Measurements from ENCODE around the gene NUB1.

NUB1 gene

DNA sequence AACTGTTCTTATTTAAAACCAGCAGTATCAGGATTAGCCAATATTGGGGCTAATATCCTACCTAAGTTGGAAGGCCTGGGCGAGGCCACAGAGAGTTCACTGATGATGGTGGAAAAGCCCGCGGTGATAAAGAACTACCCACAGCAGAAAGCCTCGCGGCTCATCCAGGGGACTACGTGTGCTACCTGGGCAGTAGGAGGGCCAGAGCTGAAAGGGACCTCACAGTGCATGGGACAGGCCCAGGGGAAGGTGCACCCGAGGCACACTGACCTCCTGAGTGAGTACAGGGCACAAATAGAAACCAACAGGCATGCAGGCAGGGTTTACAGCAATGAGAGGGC lies 66.9 kb downstream of the NUB1 start:
- DNase-seq, result no peak

DNA sequence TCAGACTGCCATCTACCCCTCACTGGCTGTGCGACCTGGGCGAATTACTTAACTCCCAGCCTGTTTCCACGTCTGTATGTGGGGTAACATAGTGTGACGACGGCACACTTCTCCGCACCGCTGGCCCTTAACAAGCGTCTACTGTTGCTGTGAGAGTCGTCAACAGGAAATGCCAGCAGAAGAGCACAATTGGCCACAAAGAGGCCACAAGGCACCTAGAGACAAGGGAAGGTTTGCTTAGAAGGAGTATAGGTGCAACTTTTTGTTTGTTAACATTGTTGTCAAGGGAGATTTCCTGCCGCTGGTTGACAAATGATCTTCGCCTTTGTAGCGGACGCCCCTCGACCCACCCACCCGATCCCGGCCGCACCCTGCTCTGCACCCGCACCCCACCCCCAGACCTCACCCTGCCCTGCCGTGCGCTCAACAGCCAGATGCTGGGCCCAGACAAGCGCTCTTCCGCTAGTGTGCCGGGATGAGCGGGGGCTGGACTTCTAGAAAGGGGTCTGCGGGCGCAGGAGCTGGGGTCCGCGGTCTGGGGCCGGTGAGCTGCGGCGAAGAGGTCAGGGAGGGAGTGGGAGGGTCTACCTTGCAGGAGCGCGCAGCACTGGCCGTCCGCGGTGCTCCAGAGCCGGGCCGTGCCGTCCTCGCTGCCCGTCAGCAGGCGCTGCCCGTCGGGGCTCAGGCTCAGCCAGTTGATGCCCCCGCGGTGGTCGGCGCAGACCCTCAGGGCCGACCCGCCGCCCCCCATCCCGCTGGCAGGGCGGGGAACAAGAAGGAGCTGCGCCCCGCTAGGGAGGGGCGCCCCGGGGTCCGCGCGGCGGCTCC lies 67.4 kb downstream of the NUB1 start:
- DNase-seq, result peak; percentile 13

DNA sequence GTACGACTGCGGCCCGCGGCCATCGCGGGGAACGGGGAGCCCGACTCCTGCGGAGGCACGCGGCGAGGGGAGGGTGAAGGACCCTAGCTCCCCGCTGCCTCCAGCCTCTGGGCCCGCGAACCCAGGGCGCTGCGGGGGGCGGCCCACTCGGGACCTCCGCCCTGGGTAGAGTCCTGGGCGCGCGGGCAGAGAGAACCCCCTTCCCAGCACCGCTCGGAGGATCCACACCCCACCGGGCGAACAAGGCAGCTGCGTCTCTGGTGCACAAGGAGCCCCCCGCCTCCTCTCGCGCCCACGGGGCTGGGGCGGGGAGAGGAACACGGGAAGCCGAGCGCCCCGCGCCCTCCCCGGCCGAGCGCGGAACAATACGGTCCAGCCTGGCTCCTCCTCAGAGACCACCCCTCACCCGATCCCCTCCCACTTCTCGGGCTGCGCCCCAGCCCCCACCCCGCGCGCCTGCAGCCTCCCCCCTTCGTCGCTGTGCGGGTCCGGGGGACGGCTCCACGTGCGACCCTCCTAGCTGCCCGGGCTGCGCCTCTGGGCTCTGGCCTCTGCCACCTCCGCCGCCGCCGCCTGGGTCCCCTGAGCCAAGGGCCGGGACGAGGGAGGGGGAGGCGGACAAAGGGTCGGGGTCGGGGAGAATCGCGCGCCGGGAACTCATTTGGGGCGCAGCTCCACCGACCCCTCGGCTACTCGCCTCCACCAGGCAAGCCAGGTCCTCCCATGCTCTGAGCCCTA lies 68.2 kb downstream of the NUB1 start, which contains the start of gene WDR86:
TSS of gene WDR86 (minus strand) at position 372 of the 738 bp plus-strand sequence. CDS start 449 bp downstream, outside the sequence.
- no peak for DNase-seq

DNA sequence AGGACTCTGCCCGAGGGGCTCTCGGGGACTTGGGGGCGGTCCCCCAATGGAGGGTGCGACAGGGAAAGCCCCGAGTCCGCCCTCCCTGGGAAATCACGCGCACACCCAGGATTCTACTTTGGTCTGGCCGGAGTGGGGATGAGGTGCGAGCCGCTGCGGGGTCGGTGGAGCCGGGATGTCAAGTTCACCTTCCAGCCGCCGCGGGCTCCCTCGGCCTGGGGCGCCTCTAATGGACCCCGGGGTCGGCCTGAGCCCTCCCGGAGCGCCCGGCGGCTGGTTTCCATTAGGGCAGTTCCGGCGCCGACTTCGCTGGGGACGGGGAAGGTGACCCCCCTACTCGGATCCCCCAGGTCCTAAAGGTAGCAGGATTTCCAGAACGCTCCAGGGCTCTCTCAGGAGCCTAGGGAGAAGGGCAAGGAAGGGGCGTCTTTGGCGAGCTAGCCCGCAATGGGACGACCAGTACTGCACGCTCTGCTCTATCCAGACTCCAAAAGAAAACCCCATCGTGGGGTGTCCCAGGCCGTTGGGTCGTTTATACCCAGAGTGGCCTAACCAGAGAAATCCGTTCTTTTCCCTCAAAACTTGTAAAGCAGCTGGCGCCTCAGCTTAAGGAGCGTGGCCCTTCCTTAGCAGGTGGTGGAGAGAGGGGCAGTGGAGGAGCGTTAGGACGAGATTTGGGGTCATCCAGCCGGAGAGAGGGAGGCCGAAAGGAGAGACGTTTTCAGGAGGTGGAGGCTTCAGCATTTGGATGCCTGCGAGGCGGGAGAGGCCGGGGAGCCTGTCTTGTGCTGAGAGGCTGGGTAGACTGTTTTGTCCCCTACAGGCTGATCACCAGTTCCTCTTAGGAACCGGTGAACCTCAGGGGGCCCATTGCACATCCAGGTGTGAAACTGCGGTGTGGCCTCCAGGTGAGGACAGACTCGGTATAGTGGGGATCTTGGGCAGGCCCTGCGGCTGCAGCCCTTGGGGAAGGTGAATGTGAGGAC lies 69.1 kb downstream of the NUB1 start:
- DNase-seq, result no peak

DNA sequence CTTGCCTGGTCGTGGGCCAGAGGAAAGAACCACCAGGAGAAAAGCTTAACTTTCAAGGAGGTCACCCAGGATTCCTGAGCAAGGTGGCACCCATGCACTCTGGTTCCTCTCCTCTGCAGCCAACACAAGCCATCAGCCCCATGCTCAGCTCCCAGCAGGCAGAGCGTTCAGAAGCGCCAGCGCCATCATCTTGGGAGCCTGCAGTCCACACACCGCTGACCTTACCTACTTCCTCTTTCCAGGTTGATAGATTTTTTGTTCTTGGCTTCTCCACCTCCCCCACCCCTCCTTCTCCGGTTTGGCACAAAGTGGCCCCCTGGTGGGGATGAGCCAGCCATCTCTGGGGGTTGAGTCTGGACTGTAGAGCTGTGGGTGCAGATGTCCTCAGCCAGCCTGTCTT lies 69.9 kb downstream of the NUB1 start:
- no peak for DNase-seq

DNA sequence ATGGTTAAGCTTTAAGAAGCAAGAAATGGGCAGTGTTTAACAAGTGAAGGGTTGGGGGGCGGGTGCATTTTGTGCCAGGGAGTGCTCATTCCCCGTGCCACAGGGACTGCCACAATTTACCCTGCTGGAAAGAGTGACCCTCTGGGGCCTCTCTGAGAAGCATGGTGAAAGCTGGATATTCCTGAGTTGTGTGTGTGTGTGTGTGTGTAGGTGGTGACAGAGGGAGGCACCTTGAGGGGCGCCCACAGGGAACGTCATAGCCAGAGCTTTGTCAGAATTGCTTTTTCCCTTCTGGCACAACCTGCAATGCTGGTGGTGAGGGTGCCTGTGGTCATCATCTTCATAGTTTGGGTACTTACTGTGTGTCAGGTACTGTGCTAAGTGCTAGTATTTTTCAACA lies 70.7 kb downstream of the NUB1 start:
- DNase-seq, result no peak

DNA sequence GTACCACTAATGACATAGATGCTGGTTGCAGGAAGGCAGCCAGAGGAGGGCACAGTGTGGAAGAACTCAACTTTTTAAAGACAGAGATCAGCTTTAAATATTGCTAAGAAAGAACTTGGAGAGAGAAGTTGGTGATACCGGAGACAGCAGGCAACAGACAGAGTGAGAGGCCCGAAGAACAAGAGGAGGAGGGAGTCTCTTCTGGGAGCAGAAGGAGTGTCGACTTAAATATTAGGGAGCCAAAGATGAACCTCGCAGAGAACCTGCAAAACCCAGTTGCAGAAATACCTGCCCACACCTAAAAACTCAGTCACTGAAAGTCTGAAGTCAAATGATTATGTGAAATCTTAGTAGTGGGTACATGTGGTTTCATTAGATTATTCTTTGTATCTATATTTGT lies 71.6 kb downstream of the NUB1 start:
- DNase-seq, result no peak

DNA sequence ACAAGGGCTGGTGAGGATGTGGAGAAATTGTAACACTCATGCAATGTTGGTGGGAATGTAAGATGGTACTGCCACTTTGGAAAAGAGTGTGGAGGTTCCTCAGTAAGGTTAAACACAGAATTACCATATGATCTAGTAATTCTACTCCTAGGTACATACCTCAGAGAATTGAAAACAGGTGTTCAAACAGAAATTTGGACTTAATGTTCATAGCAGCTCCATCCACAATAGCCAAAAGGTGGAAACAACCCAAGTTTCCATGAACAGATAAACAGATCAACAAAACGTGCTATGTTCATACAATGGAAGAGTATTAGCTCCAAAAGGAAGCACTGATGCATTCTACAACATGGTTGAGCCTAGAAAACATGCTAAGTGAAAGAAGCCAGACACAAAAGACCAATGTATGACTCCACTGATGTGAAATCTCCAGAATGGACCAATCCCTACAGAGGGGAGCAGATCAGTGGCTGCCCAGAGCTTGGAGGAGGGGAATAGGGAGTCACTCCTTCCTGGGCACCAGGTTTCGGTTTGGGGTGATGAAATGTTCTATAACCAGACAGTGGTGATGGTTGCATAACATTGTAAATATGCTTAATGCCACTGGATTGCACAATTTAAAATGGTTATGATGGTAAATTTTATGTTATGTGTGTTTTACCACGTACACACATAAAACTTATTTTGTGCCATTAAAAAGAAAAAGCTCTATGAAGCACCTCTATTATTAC lies 73.9 kb downstream of the NUB1 start:
- DNase-seq, result no peak

DNA sequence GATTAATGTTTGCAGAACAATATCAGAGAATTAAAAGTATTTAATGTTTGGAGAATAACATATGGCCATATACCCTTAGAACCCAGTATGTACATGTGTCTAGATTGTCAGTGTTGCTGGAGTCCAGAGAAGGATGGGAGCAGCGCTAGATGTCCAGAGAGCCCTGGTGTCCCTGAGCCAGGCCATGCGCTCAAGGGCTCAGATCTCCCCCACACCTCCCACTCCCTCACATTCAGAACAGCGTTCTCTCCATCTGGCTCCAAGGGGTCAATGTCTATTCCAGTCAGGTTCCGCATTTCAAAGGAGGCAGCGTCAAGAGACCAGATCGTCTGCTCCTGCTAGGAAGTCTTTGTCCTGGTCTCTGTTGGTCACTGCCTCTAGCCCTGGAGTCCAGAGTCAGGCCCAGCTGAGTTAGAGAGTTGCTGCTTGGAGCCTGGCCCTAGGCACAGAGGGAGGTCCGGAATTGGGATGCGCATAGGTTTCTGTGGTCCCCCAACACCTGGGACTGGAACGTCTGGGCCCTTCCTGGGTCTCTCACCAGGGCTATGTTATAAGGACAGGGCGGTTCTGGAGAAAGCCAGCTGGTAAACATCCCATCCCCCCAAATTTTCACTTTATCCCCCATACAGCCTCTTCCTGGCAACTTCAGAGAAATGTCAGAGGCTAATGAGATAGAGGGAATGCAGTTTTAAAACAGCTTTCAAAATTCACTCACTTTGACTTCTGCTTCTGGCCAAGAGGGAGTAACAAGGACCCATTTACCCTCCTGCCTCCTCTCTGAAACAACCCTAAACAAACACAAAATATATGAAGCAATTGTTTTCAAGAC lies 74.7 kb downstream of the NUB1 start:
- DNase-seq, result no peak

DNA sequence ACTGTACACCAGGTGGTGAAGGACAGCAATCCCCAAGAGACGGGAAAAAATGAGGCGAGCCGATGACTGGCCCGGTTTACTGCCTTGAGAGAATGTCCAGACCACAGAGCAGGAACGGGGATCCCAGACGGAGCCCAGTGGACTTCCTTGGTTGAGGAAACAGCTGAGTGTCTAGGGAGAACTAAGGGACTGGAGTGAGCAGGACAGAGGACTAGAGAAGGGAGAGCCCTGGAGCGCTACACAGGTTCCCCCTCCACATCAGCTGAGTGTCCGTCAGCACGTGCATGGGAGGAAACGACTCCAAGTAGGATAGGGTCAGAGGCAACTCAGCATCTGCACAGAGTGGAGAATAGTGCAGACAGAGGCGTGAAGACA lies 75.3 kb downstream of the NUB1 start:
- no peak for DNase-seq

DNA sequence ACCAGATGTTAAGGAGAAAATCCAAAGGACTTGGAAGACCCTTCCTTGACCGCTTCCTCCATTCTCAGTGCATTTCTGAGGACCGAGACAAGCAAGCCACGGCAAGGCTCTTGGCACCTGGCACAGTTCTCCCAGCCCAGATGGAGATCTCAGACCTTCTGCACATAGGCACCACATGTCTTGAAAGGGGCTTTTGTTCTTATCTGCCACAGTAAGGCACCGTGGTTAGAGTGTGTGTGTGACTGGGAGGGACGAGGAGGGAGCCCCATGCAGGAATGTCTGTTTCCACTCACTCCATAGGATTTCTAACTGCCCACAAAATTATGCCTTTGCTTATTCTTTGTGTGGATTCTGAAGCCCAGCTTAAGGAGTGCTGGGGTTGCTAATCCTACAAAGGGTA lies 78.5 kb downstream of the NUB1 start:
- DNase-seq, result no peak

DNA sequence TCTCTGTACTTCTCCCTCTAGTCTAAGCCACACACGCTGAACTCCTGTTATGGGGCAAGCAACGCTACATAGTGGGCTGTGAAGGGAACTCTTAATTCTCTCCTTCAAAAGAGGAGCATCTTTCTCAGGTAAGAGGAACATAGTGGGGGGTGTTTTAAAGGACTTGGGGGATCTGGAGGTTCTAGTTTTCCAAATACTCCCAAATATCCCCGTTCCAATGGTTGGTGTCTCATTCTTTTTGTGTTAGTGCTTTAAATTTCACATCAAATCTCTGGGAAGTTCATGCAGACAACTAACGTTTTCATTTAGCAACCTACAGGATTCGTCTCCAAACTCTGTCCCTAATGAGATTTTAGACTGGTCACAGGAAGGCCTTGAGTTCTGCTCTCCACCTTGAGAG lies 80.6 kb downstream of the NUB1 start:
- DNase-seq, result no peak

DNA sequence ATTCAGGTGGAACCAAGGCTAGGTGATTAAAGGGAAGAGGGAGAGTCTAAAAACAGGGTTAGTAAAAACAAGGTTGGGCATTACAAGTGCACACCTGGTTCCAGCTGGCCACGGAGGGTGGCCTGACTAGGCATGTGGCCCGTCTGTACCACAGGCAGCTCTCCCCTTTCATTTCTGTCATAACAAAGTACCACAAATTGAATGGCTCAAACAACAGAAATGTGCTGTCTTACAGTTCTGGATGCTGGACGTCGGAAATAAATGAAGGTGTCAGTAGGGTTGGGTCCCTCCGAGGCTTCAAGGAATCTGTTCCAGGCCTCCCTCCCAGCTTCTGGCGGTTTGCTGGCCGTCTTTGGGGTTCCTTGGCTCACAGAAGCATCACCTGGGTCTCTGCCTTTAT lies 81.6 kb downstream of the NUB1 start:
- no peak for DNase-seq

DNA sequence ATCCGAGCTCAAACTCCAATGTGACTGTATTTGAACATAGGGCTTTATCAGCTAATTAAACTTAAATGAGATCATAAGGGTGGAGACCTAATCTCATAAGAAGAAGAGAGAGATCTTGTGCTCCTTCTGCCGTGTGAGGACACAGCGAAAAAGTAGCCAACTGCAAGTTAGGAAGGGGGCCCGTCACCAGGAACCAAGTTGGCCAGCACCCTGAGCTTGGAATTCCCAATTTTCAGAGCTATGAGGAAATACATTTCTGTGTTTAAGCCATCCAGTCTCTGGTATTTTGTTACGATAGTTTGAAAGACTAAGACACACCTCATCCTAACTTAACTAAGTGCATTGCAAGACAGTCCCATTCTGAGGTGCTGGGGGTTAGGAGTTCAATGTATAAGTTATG lies 82.3 kb downstream of the NUB1 start:
- no peak for DNase-seq

DNA sequence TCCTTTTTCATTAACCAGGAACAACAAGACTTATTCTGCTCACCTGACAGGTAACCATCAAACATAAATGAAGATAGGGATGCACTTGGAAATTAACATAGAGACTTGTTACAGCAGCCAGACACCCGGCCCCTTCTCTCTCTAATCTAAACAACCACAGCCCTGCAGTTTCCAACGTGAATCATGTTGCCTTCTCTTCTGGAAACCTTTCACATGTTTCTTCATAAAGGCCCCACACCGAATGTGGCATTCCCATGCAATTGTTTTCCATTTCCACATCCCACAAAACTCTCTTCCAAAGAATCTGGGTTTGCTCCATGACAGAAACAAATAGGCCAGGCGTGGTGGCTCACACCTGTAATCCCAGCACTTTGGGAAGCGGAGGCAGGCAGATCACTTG lies 83.2 kb downstream of the NUB1 start:
- no peak for DNase-seq

DNA sequence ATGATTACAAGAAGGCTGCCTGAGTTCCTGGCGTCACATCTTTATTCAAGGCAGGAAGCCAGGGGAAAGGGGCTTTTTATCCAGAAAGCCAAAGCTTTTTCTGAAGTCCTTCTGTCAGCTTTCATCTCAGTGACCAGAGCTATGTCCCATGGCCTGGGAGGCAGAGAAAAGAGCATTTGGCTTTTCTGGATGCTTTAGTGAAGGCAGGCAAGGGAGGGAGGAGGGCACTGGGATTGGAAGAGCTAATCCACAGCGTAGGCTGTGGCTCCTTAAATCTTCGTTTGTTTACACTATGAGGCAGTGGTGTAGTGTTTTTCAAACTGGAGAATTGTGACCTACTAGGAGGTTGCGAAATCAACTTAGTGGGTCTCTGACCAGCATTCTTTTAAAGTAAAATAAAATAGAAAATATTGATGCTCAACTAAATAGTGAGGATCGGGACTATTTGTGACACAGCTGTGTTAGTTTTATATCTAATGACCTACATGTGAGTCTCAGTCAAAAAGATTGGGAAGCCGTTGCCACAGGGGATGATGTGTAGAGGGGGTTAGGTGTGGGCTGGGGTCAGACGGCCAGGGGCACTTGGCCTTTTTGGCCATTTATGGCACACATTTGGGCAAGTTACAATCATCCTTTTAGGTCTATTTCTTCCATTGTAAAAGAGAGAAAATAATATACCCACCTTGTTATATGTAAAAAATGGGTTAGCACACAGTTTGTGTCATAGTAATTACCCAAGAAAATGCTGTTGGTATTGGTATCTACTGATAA lies 84.2 kb downstream of the NUB1 start:
- no peak for DNase-seq

DNA sequence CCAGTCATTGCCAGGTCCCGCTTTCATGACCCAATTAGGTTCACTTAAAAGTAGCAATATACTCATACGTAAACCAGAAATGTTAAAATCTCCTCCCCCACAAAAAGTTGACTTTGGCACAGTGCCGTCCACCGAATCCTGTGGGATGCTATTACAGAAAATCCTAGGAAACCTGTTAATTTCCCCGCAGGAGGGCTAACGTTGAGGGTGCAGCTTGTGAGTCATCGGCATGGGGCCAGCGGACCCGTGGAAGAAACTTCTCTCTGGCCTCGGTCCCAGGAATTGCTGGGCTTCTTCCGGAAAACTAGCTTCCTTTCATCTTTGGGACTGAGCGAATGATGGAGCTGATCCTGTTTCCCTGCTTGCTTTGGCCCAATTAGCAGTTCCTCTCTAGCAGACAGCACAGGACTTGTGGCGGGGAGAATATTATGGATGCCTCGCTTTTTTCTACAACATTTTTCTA lies 84.9 kb downstream of the NUB1 start:
- no peak for DNase-seq

DNA sequence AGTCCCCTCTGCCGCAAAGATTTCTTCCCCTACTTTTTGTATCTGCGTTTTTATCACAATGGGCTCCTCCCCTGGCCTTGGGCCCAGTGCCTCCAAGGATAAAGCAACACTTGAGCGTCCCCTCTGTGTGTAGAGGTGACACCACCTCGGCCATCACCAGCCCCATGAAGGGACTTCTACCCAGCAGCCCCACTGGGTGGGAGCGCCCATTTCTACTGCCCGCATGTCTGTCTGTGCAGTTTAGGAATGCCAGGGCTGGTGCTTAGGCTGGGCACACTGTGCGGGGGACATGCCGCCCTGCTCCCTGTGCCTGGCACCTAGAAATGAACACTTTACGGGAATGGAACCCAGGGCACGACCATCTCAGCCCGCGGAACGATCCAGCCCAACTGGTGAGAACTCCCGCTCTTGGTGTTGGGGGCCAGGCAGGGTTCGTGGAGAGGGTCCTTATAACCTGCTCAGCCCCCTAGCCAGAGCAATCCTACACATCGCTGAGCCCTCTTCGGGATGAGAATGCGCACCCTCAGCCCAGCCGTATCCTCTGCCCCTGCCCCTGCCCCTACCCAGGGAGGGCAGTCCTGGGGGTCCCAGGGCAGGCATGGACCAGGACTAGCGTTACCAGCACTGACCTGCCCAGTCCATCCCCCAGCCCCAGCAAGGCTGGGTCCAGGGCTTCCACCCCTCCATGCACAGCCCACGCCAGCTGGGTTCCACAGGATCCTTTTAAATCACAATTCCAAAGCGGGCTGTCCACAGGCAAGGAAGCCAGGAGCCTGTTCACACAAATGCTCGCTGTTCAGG lies 85.5 kb downstream of the NUB1 start:
- DNase-seq, result no peak

DNA sequence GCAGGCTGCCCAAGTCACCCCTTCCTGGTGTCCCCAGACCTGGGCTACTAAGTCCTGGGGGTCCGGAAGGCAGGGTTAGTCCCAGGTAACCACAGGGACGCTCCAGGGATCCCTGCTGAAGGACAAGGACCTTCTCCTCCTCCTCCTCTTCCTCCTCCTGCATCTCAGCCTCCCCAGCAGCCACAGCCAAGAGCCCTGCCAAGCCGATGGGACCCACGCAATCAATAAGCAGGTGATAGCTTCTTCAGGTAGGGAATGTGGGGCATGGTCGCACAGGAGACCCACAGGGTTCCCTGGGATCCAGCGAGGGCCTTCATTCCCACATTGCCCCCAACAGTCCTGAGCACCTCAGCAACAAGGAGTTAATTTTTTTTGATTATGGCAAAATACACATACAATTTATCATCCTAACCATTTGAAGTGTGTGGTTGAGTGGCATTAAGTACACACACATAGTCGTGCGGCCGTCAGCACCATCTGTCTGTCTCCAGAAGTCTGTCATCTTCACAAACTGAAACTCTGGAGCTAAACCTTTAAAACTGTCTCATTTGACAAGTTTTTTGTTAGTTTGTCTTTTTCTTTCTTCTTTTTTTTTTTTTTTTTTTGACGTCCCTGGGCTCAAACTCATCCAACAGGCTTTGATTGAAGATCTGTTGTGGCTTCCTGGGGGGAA lies 86.2 kb downstream of the NUB1 start:
- no peak for DNase-seq
